ENCODE results near the gene ATN1.
"Not testable (repeated sequence)": the region's sequence is repeated elsewhere in the genome, so short reads cannot be mapped to it uniquely, and the experiment has no call there.

ATN1 gene

GRCh38 chr12:6904280-6905276 lies 23.2 kb upstream of the ATN1 start, which contains the start of gene LRRC23:
Gene LRRC23, plus strand, starts transcription at chr12:6904822. Its CDS starts 812 bp downstream, at chr12:6905634.
- peak; percentile 86 for DNase-seq

DNA sequence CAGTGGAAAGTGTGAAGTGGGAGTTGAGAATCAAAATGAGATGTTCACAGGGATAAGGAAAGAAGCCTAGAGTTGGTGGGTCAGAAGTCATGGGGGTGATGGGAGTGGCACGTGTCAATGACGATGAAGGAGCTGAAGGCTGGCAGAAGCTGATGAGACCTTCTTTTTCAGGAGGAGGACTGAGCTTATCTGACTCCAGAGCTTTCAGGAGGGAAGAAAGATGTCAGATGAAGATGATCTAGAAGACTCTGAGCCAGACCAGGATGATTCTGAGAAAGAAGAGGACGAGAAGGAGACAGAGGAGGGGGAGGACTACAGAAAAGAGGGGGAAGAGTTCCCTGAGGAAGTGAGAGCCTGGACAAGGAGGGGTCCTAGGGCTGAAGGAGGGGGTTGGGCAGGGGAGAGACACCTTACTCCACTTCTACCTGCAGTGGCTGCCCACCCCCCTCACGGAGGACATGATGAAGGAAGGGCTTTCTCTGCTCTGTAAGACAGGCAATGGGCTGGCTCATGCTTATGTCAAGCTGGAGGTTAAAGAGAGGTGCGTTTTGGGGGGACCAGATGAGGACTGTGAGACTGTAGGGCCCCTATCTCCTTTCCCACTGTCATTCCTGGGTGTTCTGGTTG lies 22.2 kb upstream of the ATN1 start:
- DNase-seq = no peak

GRCh38 chr12:6908141-6908540 lies 19.6 kb upstream of the ATN1 start:
- DNase-seq = not testable (repeated sequence)

DNA sequence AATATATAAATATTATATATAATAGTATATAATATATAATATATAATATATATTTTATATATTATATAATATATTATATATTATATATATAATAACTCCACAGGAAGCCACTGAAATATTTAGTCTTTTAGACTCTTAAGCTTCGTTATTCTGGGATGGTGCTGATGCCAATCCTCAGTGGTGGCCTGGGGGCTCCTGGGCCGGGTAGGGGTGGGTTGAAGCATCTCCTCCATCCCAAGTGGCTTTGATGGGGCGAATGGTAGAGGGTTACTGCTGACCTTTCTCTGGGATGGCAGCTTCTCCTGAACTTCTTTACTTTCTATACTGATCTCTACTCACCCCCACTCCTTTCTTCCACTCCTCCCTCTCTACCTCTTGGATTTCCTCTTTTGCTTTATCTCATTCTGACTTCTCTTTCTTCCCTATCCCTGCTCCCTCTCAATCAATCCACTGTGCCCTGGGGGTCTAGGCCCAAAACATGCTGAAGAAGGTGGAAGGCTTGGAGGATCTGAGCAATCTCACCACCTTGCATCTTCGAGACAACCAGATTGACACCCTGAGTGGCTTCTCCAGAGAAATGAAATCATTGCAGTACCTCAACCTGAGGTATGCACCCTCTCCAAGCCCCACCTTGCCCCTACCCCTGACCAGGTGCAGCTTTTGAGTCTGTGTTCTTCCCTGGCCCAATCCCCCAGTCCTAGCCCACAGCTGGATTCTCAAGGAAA lies 18.2 kb upstream of the ATN1 start:
- no peak for DNase-seq

DNA sequence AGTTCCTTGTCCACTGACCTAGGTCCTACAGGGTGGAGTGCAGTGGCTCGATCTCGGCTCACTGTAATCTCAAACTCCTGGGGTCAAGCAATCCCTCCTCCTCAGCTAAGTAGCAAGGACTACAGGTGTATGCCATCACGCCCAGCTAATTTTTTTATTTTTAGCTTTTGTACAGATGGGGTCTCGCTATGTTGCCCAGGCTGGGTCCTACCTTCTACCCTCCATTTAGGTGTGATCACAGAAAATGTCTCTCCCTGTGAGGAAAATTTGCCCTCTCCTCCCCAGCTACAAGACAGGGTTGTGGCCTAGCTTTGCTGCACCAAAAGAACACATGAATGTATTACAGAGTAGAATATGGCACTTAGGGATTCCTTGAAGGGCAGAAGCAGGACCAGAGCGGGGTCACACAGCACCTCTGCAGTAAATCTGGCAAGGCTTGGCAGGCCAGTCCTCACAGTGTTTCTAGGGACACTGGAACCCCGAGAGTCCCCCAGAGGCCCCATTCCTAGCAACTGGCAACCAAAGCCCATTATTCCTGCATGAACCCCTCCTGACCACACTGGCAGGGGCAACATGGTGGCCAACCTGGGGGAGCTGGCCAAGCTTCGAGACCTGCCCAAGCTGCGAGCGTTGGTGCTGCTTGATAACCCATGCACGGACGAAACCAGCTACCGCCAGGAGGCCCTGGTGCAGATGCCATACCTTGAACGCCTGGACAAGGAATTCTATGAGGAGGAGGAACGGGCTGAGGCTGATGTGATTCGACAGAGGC lies 15.4 kb upstream of the ATN1 start:
- DNase-seq = no peak

DNA sequence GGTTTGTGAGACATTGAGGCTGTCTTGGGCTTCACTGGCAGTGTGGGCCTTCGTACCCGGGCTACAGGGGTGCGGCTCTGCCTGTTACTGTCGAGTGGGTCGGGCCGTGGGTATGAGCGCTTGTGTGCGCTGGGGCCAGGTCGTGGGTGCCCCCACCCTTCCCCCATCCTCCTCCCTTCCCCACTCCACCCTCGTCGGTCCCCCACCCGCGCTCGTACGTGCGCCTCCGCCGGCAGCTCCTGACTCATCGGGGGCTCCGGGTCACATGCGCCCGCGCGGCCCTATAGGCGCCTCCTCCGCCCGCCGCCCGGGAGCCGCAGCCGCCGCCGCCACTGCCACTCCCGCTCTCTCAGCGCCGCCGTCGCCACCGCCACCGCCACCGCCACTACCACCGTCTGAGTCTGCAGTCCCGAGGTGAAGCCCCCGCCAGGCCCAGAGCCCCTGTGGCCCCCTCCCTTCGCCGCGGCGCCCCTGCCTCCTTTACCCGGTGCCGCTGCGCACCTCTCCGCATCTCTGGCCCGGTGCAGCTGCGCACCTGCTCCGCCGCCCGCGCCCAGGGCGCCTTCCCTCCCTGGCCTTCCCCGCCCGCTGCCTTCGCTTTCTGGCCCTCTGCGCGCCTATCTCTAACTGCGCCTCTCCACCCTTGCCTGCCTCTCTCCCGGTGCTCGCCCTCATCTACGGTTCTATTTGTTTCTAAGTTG lies 13.4 kb upstream of the ATN1 start, which contains the start of gene ENO2:
TSS of gene ENO2 (plus strand) at position 335 of the 701 bp plus-strand sequence. CDS start 1,253 bp downstream, outside the sequence.
- DNase-seq = no peak

GRCh38 chr12:6914947-6915788 lies 12.6 kb upstream of the ATN1 start:
- DNase-seq = no peak

DNA sequence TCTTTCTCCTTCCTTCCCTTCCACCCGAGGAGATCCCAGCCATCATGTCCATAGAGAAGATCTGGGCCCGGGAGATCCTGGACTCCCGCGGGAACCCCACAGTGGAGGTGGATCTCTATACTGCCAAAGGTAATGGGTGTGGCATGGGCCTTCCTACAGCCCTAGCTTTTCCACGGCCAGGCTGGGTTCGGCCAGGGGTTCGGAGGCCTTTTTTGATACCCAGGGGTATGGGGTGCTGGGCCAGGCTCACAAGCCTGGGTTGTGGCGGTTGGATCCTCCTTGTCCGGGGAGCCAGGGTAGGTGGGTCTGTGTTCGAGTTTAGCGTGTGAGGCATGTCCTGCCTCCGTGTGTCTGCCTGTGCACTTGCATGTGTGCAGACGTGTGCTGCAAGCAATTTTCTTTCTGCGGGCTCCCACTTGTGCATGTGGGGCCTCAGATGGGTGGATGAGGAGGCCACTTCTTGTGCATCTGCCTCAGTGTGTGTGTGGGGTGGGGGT lies 11.9 kb upstream of the ATN1 start:
- DNase-seq = no peak

- DNase-seq = no peak
These were observed 11.1 kb upstream of the ATN1 start for GRCh38 chr12:6916426-6917200.

- no peak for DNase-seq
These were observed 10.1 kb upstream of the ATN1 start for GRCh38 chr12:6917491-6918231.

GRCh38 chr12:6919588-6919987 lies 8.2 kb upstream of the ATN1 start:
- DNase-seq = no peak

DNA sequence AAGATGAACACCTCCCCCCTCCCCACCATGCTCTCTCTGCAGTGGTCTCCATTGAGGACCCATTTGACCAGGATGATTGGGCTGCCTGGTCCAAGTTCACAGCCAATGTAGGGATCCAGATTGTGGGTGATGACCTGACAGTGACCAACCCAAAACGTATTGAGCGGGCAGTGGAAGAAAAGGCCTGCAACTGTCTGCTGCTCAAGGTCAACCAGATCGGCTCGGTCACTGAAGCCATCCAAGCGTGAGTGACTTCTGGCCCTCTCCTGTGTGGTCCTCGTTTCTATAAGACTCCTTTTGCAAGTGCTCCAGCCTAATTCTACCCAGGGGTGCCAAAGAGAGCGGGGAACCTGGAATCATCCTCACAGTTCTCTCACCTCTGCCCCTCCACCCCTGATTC lies 6.2 kb upstream of the ATN1 start:
- DNase-seq = no peak

- no peak for DNase-seq
These were observed 5.5 kb upstream of the ATN1 start for GRCh38 chr12:6921996-6922946.

DNA sequence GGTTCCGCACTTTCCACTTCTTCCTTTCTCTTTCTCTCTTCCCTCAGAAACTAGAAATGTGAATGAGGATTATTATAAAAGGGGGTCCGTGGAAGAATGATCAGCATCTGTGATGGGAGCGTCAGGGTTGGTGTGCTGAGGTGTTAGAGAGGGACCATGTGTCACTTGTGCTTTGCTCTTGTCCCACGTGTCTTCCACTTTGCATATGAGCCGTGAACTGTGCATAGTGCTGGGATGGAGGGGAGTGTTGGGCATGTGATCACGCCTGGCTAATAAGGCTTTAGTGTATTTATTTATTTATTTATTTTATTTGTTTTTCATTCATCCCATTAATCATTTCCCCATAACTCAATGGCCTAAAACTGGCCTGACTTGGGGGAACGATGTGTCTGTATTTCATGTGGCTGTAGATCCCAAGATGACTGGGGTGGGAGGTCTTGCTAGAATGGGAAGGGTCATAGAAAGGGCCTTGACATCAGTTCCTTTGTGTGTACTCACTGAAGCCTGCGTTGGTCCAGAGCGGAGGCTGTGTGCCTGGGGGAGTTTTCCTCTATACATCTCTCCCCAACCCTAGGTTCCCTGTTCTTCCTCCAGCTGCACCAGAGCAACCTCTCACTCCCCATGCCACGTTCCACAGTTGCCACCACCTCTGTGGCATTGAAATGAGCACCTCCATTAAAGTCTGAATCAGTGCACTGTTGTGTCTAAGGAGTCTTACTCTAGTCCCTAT lies 4.6 kb upstream of the ATN1 start:
- DNase-seq = no peak

- DNase-seq = no peak
These were observed 3.9 kb upstream of the ATN1 start for GRCh38 chr12:6923851-6924250.

- DNase-seq = no peak
These were observed 2.6 kb upstream of the ATN1 start for GRCh38 chr12:6925239-6925539.

GRCh38 chr12:6925540-6926279 lies 2.0 kb upstream of the ATN1 start:
- DNase-seq = no peak

Data from KG1 (cell line).